HG03175 (cell line): ENCODE results near the gene NCBP3.

ENCODE experiments used
- ATAC-seq: cut with Tn5 transposase; IDR thresholded peaks from one replicate; pipeline ENCODE4 v1.9.1; 2021; ENCODE audit warnings: mild to moderate bottlenecking, moderate library complexity; ENCODE audit not compliant: unreplicated experiment

NCBP3 gene

DNA sequence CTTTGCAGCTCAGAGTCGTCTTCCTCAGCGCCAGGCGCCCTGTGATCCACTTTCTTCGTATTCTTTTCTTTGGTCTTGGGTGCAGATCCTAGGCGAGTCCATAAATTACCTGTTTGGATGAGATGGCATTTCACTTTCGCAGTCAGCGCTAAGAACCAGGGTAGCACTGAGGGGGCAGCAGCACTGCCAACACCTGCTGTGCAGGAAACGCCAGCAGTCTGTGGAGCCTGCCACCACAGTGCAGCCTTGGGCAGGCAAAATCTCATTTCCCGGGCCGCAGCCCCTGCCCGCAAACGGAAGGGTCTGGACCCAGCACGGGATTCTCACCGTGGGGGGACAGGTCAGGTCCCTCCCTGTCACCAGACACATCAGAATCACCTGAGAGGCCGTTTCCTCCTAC is 32.9 kb downstream of the NCBP3 start:
- ATAC-seq: no peak

DNA sequence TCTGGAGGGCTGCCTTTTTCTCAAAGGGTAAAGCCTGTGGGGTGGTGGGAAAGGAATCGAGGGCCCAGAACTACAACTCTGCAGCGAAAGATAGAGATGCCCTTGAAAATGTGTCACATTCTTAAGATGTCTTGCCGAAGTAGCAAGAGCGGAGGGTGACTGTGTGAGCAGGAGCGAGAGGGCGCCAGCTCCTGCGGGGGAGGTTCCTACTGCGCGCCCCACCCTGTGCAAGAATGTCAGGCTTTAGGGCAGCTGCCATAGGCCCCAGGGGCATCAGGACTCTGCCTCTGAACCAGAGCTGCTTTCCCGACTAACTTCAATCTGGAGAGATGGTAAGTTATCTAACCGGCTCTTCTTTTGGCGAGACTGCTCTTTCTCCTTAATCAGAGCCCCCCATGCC is 33.3 kb downstream of the NCBP3 start:
- no peak for ATAC-seq

DNA sequence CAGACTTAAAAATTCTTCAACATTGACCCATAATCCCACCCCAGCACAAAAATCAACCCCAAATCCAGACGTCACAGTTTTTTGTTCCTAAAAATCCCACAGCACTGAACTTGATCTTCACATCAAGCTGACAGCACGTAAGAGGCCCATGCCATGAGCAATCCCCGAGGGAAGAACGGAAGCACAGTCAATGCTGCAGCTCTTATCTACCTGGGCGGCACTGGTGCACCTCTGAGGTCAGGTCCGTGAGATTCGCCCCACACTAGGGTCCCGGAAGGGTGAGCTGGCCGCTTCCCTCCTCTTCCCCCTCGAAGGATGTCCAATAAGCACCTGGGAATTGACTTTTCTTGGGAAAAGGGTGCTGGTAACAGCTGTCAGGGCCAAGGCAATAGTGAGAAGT is 33.8 kb downstream of the NCBP3 start:
- no peak for ATAC-seq

DNA sequence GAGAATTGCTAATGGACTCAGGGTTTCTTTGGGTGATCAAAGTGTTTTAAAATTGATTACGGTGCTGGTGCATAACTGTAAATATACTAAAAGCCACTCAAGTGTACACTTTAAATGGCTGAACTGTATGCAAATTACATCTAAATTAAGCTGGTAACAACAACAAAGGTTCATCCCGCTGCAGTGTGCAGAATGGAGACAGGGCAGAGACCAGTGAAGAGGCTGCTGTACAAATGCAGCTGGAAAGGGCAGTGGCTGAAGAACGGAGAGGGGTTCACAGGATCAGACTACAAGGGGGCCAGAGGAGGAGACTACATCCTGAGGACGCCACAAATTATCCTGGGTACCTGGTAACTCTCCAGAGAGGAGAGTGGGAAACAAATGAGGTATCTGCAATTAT is 36.0 kb downstream of the NCBP3 start:
- ATAC-seq: no peak

DNA sequence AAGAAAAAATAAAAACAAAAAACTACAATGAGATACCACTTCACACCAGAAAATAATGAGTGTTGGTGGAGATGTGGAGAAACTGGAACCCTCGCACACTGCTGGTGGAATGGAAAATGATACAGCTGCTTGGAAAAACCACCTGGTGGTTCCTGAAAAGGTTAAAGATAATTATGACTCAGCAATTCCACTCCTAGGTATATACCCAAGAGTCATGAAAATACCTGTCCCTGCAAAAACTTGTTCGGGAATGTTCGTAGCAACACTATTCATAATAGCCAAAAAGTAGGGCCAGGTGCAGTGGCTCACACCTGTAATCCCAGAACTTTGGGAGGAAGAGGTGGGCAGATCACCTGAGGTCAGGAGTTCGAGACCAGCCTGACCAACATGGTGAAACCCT is 36.9 kb downstream of the NCBP3 start:
- no peak for ATAC-seq

DNA sequence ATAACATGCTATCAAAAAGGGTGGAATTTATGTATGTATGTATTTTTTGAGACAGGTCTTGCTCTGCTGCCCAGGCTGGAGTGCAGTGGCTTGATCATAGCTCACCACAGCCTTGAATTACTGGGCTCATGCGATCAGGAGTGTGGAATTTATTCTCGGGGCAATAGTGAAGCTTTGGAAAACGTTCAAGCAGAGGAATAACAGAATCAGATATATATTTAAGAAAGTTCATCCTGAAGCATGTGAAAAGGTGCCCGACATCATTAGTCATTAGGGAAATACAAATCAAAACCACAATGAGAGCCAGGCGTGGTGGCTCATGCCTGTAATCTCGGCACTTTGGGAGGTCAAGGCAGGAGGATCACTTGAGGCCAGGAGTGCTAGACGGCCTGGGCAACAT is 37.3 kb downstream of the NCBP3 start:
- no peak for ATAC-seq

DNA sequence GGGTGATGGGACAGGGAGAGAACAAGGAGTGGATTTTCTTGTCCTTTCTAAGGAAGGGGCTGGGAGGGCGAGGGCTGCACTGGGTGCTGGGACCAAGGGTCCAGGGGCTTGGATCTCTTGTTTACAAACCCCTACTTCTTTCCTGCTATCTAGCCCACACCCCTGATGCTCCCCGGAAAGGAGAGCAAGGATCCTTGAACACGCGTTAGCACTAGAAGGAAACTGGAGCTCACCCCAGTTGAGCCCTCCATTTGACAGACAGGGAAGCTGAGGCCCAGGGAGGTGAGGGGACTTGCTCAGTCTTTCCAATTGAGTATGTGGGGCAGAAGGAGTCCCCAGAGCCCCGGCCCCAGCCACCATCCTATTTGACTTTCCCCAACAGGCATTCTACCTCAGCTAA is 40.5 kb downstream of the NCBP3 start:
- no peak for ATAC-seq

DNA sequence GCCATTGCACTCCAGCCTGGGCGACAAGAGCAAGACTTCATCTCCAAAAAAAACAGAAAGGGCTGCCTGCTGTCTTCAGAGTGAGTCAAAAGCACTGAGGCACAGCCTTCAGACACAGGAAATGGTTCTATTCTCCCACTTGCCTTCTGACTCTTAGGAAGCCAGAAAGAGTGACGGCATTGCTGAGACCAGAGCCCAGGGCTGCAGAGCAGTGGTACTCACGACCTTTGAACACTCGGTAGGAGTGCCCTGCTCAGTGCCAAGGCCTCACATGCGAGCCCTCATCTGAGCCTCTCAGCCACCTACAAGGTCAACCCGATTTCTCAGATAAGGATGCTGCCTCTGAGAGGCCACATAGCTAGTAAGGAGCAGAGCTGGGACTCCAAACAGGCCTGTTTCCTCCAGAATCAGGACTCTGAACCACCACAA is 41.5 kb downstream of the NCBP3 start:
- peak; percentile 72 for ATAC-seq

DNA sequence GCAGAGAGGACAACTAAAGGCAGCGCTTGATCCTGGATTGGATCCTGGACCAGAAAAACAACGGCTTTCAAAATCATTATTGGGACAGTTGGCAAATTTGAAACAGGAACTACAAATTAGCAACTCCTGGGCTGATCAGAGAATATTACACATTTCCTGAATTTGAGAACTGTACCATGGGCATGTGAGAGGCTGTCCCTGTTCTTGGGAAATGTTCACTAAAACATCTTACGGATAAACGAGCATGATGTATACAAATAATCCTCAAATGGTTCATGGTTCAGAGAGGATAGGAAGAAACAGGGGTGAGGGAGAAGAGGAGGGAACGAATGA is 42.8 kb downstream of the NCBP3 start:
- ATAC-seq: no peak

DNA sequence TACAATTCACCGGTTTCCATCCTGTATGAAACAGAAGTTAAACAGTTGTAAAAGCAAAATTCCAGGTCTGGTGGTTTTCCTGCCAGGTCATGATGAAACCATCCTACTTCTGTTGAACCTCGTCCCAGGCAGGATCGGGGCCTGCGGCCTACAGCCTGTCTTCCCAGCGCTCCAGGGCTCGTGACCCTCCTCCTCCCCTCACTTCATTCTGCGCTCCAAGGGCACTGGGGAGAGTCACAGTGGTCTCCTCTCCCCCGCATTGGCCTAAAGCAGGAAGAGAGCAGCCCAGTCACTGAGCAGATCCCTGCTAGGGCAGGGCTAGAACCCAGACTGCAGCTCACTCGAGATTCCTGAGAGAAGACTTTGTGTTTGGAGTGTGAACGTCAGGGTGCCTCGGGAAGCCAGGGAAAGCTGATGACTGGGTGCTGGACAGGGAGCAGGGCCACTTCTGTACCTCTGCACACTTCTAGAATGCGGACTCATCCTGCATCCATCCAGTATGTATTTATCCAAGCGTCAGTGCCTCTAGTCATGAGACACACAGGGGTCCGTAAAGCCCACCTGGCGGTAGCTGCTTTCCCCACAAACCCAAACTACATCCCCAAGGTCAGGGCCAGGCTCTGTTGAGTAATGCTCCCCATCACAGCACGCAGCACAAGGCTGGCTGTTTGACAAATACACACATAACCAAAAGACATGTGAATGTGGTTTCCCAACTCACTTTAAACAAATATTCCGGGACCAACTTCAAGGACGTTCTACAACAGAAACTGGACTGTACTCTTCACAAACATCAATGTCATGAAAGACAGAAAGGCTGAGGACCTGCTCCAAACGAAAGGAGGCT is 43.4 kb downstream of the NCBP3 start:
- ATAC-seq: no peak

DNA sequence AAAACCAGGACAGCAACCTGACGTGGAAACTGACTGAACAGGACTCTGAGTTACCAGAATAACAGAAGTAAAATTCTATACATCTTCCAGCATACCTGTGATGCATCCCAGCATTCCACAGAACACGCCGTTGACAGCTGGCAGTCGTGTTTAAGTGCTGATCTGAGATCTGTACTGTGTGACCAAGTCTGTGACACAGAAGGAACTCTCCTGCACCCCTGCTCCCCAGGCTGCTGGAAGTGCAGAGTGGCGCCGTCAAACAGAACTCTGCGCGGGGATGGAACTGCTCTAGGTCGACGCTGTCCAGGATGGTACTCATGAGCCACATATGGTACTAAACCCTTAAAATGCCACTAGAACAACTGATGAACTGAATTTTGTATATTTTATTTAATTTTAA is 44.3 kb downstream of the NCBP3 start:
- no peak for ATAC-seq

DNA sequence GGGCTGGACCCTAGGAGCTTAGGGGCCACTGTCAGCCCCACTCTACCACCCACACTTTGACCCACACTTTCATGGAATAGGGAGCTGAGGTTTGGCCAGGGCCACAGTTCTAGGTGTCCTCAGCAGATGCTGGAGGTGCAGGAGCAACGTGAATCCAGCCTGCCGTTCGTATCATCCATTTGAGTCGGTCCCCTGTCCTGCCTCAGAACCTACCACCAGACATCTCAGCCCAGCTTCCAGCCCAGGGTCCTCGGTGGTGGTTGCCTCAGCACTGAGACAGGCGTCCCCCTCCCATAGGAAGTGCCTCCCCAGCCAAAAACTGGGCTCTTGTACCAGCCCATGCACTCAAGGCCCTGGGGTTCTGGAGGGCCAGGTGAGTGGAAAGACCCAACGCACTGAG is 44.7 kb downstream of the NCBP3 start:
- no peak for ATAC-seq

DNA sequence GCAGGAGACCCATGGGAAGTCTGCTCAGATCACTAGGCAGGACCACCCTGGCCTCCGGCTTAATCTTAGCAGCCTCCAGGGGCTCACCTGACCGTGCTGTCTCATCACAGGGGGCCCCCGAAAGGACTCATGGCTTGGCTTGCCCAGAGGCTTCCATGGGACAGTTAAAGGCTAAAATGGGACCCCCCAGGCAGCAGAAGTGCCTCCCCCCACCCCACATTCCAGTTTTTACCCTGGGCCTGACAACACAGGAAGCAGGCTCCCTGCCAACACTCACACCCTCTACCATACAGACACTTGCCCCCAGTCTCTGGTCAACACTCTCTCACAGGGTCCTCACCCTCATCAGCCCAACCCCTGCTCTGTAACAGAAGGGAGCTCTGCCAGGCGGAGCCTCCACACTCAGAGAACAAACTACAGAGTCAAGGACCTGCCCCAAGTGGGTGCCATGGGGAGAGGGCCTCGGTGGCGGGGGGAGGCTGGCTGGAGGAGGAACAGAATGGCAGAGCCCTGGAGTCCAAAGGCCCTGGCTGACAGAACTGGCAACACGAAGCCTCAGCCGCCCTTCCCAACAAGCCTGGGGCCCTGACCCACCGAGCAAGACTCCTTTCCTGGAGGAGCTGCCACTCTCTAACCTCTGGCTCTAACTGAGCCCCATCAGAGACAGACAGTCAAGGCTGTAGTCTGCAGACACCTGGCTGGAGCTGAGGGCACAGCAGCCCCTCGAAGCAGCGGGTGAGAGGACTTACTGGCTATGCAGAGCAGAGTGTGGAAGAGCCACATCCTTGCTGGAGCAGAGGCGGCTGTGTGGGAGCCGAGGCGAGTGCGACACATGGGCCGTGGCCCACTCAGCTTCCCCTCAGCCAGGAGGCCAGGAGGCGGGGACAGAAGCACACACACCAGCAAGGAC is 45.4 kb downstream of the NCBP3 start, which contains the start of gene ITGAE:
ITGAE (minus strand) TSS at position 827 of the 910 bp plus-strand sequence; CDS start at position 783, 44 bp downstream.
- no peak for ATAC-seq

DNA sequence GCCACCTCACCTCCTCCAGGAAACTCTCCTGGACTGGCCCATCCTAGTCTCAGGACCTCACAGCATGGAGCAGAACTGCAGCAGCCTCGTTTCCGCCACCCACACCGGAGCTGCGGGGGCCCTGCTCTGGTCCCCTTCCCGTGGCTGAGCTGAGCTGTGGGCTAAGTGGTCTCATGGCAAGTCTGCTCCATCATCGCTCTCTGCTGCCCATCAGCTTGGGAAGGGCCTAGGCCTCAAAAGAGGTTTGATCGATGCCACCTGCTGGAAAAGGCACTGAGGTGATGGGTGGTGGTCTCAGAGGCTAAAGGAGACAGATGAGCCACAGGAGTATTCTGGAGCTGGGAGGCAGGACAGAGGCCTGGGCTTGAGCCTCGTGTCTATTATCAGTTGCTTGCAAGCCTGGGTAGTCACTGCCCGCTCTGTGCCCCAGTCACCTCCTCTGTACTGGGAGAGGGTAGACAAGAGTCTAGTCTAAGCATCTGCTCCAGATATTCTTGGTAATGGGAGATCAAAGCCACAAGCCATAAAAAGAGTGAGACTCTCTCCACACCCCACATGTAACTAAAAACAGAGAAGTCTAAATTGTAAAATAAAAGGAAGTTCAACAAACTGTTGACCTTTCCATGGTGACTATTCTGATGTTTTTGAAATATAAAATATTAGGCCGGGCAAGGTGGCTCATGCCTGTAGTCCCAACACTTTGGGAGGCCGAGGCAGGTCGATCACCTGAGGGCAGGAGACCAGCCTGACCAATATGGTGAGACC is 46.7 kb downstream of the NCBP3 start:
- no peak for ATAC-seq

DNA sequence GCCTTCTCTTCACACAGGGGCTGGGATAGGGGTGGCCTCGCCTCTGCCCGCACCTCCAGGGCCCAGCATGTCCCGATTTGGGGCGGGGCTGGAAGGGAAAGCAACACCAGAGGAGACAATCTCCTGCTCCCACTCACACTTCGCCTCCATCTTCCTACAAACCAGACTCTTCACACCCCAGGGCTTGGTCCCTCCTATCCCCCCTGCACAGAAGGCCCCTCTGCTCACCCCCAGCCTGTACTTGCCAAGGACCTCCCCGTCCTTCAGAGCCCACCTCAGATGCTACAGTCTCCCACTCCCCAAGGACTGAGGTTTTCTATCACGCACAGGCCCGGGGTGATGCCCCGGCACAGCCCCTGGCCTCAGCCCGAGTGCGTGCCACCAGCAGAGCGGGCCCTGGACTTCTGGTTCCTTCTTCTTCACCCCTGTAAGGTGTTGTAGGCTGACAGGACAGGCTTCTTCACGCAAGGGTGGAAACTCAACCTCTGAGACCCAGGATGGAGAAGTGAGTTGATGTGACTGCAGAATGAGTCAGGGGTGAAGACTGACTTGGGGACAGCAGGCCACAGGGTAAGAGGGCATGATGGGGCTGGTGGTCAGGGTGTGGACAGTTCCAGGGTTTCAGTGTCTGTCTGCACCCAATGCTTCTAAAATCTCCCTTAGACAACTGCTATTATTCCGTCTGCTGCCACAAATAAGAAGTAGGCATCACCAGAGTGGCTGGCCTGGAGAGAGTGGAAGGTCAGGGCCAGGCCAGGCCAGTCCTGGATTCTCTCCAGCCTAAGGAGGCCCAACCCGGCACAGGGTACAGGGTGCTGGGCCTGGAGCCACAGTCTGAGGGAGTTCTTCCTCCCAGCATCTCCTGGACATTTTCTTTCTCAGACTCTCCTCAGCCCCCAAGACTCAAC is 47.5 kb downstream of the NCBP3 start:
- ATAC-seq: peak; percentile 41

DNA sequence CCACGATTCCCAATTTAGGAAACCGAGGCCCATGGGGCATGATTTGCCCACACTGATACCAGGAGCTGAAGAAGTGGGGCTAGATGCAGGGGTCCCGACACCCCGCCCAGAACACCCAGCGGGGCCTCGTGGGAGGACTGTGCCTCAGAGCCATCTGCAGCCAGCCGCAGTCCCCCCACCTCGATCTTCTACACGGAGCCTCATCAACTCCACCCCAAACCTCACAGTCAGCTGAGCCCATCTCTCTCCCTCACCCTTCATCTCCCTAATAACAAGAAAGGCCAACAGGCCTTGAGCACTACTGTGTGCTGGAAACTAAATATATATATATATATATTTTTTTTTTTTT is 49.2 kb downstream of the NCBP3 start:
- peak; percentile 29 for ATAC-seq

DNA sequence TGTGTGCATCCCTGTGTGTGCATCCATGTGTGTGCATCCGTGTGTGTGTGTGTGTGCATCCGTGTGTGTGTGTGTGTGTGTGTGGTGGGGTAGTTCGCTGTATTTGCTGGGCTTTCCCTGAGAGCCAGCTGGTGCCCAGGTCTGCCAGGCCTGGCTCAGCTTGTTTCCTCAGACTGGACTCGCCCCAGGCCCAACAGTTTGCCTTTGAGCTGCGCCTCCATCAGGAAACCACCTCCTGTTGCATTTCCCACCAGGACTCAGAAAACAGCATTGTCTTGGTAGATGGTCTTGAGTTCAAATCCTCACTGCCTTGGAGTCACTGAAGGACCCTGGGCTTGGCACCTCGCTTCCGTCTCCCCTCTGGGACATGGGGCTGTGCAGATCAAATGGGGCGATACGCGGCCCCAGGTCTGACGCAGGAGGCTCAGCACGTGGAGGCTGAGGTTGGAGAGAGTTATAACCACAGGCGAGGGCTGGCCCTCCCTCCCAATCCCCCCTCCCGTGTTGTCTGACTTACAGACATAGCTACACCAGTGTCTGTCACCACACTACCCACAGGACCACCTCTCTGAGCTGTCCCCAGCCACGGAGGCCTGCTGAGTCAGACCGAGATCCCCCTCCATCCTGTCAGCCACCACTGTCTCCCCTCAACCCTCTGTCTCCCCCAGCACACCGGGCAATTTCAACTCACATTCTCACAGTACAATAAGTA is 49.8 kb downstream of the NCBP3 start:
- peak; percentile 78 for ATAC-seq

DNA sequence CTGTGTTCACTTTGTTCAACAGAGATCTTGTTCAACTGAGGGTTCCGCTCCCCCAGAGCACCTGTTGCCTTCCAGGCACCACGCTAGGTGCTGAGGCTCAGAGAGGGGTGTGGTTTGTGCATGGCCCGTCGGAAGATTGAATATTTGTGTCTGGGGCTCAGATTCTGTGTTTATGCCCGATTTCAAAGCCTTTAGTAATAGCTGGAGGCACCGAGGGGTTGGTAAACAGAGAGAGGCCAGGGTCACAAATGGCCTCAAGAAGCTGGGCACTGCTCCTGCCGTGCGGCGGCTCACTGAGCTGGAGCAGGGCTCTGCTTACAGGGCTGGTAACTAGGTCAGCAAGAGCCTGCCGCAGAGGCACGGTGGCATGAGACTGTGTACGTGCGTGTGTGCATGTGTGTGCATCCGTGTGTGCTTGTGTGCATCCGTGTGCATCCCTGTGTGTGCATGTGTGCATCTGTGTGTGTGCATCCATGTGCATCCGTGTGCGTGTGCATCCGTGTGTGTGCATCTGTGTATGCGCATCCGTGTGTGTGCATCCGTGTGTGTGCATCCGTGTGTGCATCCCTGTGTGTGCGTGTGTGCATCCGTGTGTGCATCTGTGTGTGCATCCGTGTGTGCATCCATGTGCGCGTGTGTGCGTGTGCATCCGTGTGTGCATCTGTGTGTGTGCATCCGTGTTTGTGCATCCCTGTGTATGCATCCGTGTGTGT is 50.5 kb downstream of the NCBP3 start:
- ATAC-seq: no peak
